PFSK-1 (cell line): Measurements from ENCODE around the gene ABHD11.

Source experiments
- FOXP2 ChIP-seq: optimal IDR thresholded peaks from 2 replicates; pipeline ENCODE3; 2011; ENCODE audit warnings: borderline replicate concordance, control low read depth, inconsistent platforms; ENCODE audit not compliant: insufficient read depth; ENCODE audit errors: extremely low read length, extremely low read depth
- POLR2AphosphoS5 ChIP-seq: IDR thresholded peaks from 2 replicates; pipeline ENCODE4 v1.6.1; 2012; ENCODE audit warnings: low read depth, mild to moderate bottlenecking, control low read depth, low read length, moderate library complexity
- SIN3A ChIP-seq: IDR thresholded peaks from 2 replicates; pipeline ENCODE4 v1.6.1; 2012; ENCODE audit warnings: mild to moderate bottlenecking, low read length, moderate library complexity, borderline replicate concordance; ENCODE audit not compliant: insufficient read depth
- TAF1 ChIP-seq: IDR thresholded peaks from 2 replicates; pipeline ENCODE4 v1.6.1; 2012; ENCODE audit warnings: low read length, control low read depth, borderline replicate concordance; ENCODE audit not compliant: insufficient read depth
- TF ChIP-seq, protein P1 (sequence below), 2 experiments: IDR thresholded peaks; 2 replicates each; pipeline versions ENCODE4 v1.6.1 to v1.8.0; 2011 to 2012; ENCODE audit warnings: low read depth in 2 of 2, low read length in 2 of 2, control low read depth in 1 of 2, inconsistent platforms in 1 of 2, mild to moderate bottlenecking in 1 of 2, moderate library complexity in 1 of 2; ENCODE audit not compliant: insufficient read depth in 1 of 2

The ABHD11 gene

DNA sequence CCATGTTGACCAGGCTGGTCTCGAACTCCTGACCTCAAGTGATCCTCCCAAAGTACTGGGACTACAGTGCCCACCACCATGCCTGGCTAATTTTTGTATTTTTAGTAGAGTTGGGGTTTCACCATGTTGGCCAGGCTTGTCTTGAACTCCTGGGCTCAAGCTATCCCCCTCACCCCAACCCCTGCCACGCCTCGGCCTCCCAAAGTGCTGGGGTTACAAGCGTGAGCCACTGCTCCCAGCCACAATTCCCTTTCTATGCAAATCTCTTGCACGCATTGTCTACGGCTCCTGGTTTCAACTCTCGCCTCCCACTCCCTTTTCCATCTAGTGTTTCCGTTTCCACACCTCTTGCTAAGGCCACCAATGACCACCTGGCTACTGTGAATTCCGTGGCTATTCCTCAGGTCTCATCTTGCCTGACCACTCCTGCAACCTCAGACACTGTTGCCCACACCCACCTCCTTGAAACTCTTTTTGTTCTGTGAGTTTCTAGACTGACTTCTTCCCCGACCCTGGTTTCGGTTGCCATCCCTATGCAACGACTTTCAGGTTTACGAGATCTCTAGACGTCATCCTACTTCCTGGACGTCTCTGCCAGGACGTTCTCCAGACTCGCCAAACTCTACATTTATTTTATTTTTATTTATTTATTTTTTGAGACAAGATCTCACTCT is 28.1 kb upstream of the ABHD11 start:
- TF ChIP-seq FOXP2, result no peak
- TF ChIP-seq POLR2AphosphoS5, result no peak
- TF ChIP-seq, protein P1, sequence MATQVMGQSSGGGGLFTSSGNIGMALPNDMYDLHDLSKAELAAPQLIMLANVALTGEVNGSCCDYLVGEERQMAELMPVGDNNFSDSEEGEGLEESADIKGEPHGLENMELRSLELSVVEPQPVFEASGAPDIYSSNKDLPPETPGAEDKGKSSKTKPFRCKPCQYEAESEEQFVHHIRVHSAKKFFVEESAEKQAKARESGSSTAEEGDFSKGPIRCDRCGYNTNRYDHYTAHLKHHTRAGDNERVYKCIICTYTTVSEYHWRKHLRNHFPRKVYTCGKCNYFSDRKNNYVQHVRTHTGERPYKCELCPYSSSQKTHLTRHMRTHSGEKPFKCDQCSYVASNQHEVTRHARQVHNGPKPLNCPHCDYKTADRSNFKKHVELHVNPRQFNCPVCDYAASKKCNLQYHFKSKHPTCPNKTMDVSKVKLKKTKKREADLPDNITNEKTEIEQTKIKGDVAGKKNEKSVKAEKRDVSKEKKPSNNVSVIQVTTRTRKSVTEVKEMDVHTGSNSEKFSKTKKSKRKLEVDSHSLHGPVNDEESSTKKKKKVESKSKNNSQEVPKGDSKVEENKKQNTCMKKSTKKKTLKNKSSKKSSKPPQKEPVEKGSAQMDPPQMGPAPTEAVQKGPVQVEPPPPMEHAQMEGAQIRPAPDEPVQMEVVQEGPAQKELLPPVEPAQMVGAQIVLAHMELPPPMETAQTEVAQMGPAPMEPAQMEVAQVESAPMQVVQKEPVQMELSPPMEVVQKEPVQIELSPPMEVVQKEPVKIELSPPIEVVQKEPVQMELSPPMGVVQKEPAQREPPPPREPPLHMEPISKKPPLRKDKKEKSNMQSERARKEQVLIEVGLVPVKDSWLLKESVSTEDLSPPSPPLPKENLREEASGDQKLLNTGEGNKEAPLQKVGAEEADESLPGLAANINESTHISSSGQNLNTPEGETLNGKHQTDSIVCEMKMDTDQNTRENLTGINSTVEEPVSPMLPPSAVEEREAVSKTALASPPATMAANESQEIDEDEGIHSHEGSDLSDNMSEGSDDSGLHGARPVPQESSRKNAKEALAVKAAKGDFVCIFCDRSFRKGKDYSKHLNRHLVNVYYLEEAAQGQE (IDR thresholded peaks at IDR 0.05; ENCODE audit: insufficient read depth in 1 of 2, low read depth in 2 of 2, low read length in 2 of 2), result no peak
- no peak for TF ChIP-seq SIN3A
- TF ChIP-seq TAF1, result no peak

DNA sequence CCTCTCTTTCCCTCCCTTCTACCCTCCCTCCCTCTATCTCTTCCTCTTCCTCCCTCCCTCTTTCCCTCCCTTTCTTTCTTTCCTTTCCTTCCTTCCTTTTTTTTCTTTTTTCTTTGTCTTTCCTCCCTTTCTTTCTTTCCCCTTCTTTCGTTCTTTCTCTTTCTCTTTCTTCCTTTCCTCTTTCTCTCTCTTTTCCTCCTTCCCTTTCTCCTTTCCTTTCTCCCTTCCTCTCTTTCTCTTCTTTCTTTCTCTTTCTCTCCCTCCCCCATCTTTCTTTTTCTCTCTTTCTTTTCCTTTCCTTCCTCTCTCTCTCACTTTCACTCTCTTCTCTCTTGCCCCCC is 24.0 kb upstream of the ABHD11 start:
- no peak for TF ChIP-seq FOXP2
- no peak for TF ChIP-seq TAF1
- TF ChIP-seq SIN3A, result no peak
- TF ChIP-seq POLR2AphosphoS5, result no peak
- TF ChIP-seq, protein P1 (IDR thresholded peaks at IDR 0.05; ENCODE audit: insufficient read depth in 1 of 2, low read depth in 2 of 2, low read length in 2 of 2), result no peak

- TF ChIP-seq SIN3A, result no peak
- TF ChIP-seq FOXP2, result no peak
- no peak for TF ChIP-seq TAF1
- TF ChIP-seq, protein P1 (IDR thresholded peaks at IDR 0.05; ENCODE audit: insufficient read depth in 1 of 2, low read depth in 2 of 2, low read length in 2 of 2), result no peak
- TF ChIP-seq POLR2AphosphoS5, result no peak
These were observed 23.5 kb upstream of the ABHD11 start for GRCh38 chr7:73761854-73762658.

DNA sequence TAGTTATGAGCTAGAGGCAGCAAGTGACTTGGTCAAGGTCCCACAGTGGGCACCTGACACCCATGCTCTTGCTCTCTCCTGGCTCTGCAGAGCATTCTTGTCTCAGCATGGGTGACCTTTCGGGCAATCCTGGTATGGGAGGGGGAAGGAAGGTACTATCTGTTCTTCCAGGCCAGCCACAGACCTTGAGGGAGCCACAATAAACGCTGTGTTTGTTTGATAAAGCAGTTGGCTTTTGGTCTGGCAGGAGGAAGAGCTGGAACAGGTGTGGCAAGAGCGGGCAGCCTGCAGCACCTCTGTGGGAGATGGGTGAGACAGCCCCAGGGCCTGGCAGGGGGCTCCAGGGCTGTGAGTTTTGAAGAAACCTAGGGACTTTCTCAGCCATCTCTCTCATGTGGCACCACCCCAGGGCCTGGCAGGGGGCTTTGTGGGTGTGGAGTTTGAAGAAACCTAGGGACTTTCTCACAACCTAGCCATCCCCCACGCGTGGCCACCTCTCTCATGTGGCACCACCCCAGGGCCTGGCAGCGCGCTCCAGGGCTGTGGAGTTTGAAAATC is 20.1 kb upstream of the ABHD11 start:
- TF ChIP-seq TAF1 (no peak), SIN3A (no peak), FOXP2 (no peak), POLR2AphosphoS5 (no peak)
- TF ChIP-seq, protein P1 (IDR thresholded peaks at IDR 0.05; ENCODE audit: insufficient read depth in 1 of 2, low read depth in 2 of 2, low read length in 2 of 2), result no peak
